Inflammatory macrophage (primary cell): ENCODE measurements around the gene PLD2.

Experiments
- DNase-seq, 2 donors: peaks; one replicate each; pipeline ENCODE4 v3.0.0-alpha.2; 2020 to 2022
- total RNA-seq, 18 experiments: gene quantifications; one replicate each; lab custom pipeline; 2026; ENCODE audit warnings: mixed read lengths in 6 of 18, inconsistent platforms in 2 of 18; lab: John Stamatoyannopoulos, UW

The PLD2 gene
- total RNA-seq = 10.9 to 26.2 (median 18.2) reads per million in 18 experiments

DNA sequence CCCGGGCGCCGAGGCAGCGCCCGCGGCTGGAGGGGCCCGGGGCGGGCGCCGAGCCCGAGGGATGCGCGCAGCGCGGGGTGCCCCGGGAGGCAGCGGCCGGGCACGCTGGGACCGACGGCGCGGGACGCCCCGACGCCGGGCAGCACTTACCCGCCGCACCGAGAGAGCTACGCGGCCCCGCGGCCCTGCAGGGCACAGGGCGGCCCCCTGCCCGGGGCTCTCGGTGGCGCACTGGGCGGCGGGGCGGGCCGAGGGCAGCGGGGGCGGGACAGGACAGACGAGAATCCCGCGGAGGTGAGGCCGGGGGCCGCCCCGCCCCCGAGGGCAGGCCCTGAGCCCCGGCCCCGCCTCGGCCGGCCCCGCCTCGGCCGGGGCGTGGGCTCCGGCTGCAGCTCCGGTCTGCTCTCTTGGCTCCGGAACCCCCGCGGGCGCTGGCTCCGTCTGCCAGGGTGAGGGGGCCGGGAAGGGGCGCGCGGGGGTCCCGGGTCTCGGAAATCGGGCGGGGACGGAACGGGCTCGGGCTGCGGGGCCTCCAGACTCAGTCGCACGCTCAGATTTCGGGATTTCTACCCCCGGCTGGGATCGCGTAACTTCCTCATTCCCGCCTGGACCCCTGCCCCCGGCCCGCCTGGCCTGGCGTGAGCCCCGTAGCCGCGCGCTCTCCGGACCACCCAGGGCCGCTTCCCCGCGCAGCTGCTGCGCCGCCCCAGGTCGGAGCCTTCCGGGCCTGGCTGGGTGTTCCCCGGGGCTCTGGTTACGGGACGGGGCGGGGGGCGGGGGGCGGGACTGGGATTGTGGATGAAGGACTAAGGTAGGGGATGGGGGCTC, at the start of gene PLD2:
Gene PLD2 (plus strand): TSS at position 376 of the 828 bp plus-strand sequence. CDS start 621 bp downstream, outside the sequence.
- DNase-seq = peak; percentile 78 to 91

GRCh38 chr17:4759776-4760236, 47.1 kb upstream of the PLD2 start:
- DNase-seq = peak; percentile 69 to 83

DNA sequence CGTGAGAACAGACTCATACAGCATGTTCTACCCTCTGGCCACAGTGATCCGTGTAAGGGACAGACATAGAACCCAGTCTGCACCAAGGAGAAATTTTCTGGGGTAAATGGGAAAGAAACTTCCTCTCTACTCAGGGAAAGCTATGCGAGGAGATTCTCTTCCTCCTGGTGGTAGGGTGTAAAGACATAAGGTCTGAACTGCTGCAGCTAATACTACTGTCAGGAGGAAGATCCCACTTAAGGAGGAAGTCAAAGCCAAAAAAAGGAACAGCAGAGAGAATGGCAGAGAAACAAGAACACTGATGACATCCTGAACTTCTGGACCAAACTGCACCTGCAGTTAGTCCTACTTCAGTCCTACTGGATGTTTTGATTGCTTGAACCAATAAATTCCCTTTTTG, 42.4 kb upstream of the PLD2 start:
- peak; percentile 84 to 88 for DNase-seq

- peak; percentile 90 to 99 for DNase-seq
Measured at GRCh38 chr17:4766201-4766600, 40.8 kb upstream of the PLD2 start.

- peak; percentile 72 to 73 for DNase-seq
Measured at GRCh38 chr17:4766723-4767122, 40.2 kb upstream of the PLD2 start.

DNA sequence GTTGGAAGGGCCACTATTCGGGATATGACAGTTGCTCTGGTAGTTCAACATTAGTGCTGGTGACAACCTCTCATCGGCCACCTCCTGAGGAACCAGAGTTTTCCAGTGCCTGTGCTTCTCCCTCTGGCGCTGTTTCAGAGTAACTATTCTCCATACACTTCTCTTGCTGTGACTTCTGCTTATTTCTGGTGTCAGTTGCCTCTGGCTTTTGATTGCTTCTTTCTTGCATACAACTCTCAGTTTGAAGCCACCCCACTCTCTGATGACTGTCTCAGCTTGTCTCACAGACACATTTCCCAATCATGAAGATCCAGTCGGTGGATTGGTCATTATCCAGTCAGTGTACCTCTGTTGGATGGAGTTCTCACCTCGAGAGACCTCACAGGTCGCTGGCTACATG, 38.7 kb upstream of the PLD2 start:
- DNase-seq = peak; percentile 87 to 90

- DNase-seq = no peak
Measured at GRCh38 chr17:4769628-4770027, 37.3 kb upstream of the PLD2 start.

GRCh38 chr17:4771519-4772234, 35.3 kb upstream of the PLD2 start, which contains the start of gene TM4SF5:
TSS of gene TM4SF5 (plus strand) at chr17:4771886. CDS start at chr17:4771923, 37 bp downstream.
- DNase-seq = no peak

DNA sequence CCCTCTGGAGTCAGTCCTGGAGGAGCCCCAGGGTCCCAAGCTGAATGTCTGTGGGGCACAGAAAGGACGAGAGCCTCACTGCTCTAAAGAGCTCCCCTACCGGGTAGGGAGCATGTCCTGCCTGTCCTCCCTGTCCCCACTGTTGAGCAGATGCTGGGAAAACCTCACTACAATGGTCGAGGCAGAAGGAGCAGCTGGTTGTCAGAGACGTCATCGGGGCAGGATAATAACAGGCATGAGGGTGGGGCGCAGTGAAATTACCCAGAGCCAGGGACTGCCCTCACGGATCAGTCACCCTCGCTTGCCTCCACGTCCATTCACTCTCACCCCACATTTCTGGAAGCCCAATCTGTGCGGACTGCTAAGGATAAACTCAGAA, 34.7 kb upstream of the PLD2 start:
- DNase-seq = no peak

- DNase-seq = no peak
Measured at GRCh38 chr17:4777969-4778760, 28.8 kb upstream of the PLD2 start.

- DNase-seq = no peak
Measured at GRCh38 chr17:4780325-4780955, 26.5 kb upstream of the PLD2 start.

DNA sequence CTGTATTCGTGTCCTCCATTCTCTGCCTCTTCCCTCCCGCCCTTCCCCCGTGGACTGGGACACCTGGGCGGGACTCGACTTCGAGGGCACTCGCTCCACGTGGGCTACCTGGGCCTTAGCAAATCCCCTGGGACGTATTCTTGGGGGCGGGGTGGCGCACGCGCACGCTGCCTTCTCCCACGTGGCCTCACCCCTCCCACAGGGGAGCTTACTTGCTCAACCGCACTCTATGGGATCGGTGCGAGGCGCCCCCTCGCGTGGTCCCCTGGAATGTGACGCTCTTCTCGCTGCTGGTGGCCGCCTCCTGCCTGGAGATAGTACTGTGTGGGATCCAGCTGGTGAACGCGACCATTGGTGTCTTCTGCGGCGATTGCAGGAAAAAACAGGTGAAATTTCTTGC, 24.3 kb upstream of the PLD2 start:
- peak; percentile 59 to 60 for DNase-seq

- DNase-seq = peak in 1 of 2 donors; percentile 25
Measured at GRCh38 chr17:4785311-4786105, 21.4 kb upstream of the PLD2 start.

- DNase-seq = peak in 1 of 2 donors; percentile 17
Measured at GRCh38 chr17:4786106-4786511, 20.8 kb upstream of the PLD2 start, which contains the start of gene VMO1. TSS of gene VMO1 (minus strand) at chr17:4786364. CDS start at chr17:4786352, 12 bp downstream.

- DNase-seq = no peak
Measured at GRCh38 chr17:4786516-4786915, 20.4 kb upstream of the PLD2 start.

DNA sequence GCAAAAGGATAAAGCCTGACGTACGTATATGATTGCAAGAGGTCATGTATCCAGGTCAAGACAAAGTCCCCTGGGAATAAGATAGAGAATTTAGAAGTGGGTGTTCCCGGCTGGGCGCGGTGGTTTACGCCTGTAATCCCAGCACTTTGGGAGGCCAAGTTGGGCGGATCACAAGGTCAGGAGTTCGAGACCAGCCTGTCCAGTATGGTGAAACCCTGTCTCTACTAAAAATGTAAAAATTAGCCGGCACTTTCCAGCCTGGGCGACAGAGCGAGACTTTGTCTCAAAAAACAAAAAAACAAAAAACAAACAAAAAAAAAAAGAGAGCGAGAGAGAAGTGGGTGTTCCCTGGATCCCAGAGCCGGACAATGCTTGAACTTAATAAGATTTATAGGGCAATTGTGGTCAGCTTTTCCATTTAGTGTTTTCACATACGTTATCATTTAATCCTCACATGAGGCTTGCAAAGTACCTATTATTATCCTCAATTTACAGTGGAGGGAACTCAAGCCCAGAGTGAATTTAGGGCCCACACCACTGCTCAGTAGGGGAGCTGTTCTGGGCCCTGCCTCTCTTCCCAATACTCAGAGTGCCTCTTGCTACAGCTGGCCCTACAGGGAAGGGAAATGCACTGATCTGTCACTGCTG, 18.7 kb upstream of the PLD2 start:
- no peak for DNase-seq

DNA sequence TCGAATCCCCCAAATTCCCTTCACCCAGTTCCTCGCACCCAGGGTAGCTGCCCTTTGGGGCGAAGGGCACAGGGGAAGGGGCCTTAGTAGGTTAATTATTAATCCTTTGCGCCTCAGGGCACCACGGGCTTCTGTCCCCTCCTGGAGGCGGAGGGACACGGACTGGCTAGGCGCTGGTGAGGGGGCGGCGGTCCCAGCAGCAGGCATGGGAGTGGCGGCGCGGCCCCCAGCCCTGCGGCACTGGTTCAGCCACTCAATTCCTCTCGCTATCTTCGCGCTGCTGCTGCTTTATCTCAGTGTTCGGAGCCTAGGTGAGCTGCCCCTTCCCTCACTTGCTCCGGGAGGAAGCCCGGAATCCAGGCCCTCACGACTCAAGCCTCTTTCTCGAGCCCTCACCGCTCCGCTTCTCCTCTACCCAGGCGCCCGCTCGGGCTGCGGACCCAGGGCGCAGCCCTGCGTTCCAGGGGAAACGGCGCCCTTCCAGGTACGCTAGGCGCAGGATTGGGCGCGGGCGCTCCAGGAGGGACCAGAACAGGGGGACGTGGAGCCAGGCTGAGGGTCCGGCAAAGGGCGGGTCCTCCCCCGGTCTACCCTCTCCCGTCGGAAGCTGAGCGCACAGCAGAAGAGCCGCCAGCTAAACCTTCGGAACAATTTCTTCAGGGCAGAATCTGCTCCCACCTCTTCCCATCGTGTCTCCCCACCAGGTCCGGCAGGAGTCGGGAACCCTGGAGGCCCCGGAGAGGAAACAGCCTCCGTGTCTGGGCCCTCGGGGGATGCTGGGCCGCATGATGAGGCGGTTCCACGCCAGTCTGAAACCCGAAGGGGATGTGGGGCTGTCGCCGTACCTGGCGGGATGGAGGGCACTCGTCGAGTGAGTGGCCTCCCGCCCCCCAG, 17.9 kb upstream of the PLD2 start, which contains the start of gene GLTPD2:
Gene GLTPD2 (plus strand): TSS at position 158 of the 894 bp plus-strand sequence. CDS start 48 bp downstream, at position 206.
- DNase-seq = no peak

GRCh38 chr17:4789701-4789950, 17.3 kb upstream of the PLD2 start:
- no peak for DNase-seq

GRCh38 chr17:4789951-4790704, 16.8 kb upstream of the PLD2 start:
- peak; percentile 82 to 86 for DNase-seq
